A673 (cell line): ENCODE data around the gene TXNDC12.
"Not testable (repeated sequence)": the region's sequence is repeated elsewhere in the genome, so short reads cannot be mapped to it uniquely, and the experiment has no call there.

Experiments used
- EZH2 ChIP-seq: fragments of 200-600 bp; sonication (generic); IDR thresholded peaks from 2 replicates; pipeline ENCODE4 v1.6.1; 2017; ENCODE audit warnings: borderline replicate concordance, low read depth, mild to moderate bottlenecking, mixed read lengths, antibody characterized with exemption, low read length; ENCODE audit not compliant: poor library complexity, severe bottlenecking
- TF ChIP-seq, protein P1 (sequence below): fragments of 300-800, 200-600 bp; sonication (generic); conservative IDR thresholded peaks from 2 replicates; pipeline ENCODE4 v1.5.1; 2017; ENCODE audit warnings: low read depth, mild to moderate bottlenecking, antibody characterized with exemption, low read length, moderate library complexity, mixed read lengths

- TF ChIP-seq, protein P1, sequence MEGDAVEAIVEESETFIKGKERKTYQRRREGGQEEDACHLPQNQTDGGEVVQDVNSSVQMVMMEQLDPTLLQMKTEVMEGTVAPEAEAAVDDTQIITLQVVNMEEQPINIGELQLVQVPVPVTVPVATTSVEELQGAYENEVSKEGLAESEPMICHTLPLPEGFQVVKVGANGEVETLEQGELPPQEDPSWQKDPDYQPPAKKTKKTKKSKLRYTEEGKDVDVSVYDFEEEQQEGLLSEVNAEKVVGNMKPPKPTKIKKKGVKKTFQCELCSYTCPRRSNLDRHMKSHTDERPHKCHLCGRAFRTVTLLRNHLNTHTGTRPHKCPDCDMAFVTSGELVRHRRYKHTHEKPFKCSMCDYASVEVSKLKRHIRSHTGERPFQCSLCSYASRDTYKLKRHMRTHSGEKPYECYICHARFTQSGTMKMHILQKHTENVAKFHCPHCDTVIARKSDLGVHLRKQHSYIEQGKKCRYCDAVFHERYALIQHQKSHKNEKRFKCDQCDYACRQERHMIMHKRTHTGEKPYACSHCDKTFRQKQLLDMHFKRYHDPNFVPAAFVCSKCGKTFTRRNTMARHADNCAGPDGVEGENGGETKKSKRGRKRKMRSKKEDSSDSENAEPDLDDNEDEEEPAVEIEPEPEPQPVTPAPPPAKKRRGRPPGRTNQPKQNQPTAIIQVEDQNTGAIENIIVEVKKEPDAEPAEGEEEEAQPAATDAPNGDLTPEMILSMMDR: not testable (repeated sequence)
- TF ChIP-seq EZH2: not testable (repeated sequence)
These were observed 22.3 kb upstream of the TXNDC12 start for GRCh38 chr1:52077277-52077676.
